HEK293 (cell line): ENCODE measurements around the gene COL6A2.
A peak's percentile ranks its signal among the peaks of the same experiment; 100 is the strongest.

Experiments used
- BCL11B ChIP-seq: fragments of 450-650 bp; formaldehyde crosslinking; IDR thresholded peaks from 2 replicates; pipeline ENCODE4 v1.5.1; 2016; ENCODE audit warnings: low read depth, missing biosample characterization, missing genetic modification characterization
- CTCF ChIP-seq: fragments of 450-650 bp; formaldehyde crosslinking; IDR thresholded peaks from 2 replicates; pipeline ENCODE4 v1.5.1; 2016; ENCODE audit warnings: missing biosample characterization, missing genetic modification characterization
- KLF1 ChIP-seq: fragments of 450-650 bp; formaldehyde crosslinking; IDR thresholded peaks from 2 replicates; pipeline ENCODE4 v1.5.1; 2016; ENCODE audit warnings: missing biosample characterization, missing genetic modification characterization
- MZF1 ChIP-seq: fragments of 450-650 bp; formaldehyde crosslinking; IDR thresholded peaks from 2 replicates; pipeline ENCODE4 v1.5.1; 2017; ENCODE audit warnings: missing biosample characterization, missing genetic modification characterization, borderline replicate concordance
- OSR2 ChIP-seq: fragments of 450-650 bp; formaldehyde crosslinking; IDR thresholded peaks from 2 replicates; pipeline ENCODE4 v1.5.1; 2016; ENCODE audit warnings: missing biosample characterization, missing genetic modification characterization
- TSHZ1 ChIP-seq: fragments of 450-650 bp; formaldehyde crosslinking; IDR thresholded peaks from 2 replicates; pipeline ENCODE4 v1.5.1; 2016; ENCODE audit warnings: missing biosample characterization, missing genetic modification characterization, borderline replicate concordance
- ZBTB10 ChIP-seq: fragments of 450-650 bp; formaldehyde crosslinking; IDR thresholded peaks from 2 replicates; pipeline ENCODE4 v1.5.1; 2016; ENCODE audit warnings: missing biosample characterization, missing genetic modification characterization
- ZFHX2 ChIP-seq: fragments of 450-650 bp; formaldehyde crosslinking; conservative IDR thresholded peaks from 2 replicates; pipeline ENCODE4 v1.5.1; 2016; ENCODE audit warnings: missing biosample characterization, missing genetic modification characterization
- ZNF221 ChIP-seq: fragments of 450-650 bp; formaldehyde crosslinking; IDR thresholded peaks from 2 replicates; pipeline ENCODE4 v1.5.1; 2017; ENCODE audit warnings: missing biosample characterization, missing genetic modification characterization, borderline replicate concordance
- ZNF223 ChIP-seq: fragments of 450-650 bp; formaldehyde crosslinking; IDR thresholded peaks from 2 replicates; pipeline ENCODE4 v1.5.1; 2016; ENCODE audit warnings: missing biosample characterization, missing genetic modification characterization
- ZNF302 ChIP-seq: fragments of 450-650 bp; formaldehyde crosslinking; IDR thresholded peaks from 2 replicates; pipeline ENCODE4 v1.5.1; 2016; ENCODE audit warnings: missing biosample characterization, missing genetic modification characterization, low read depth
- ZNF335 ChIP-seq: fragments of 450-650 bp; formaldehyde crosslinking; conservative IDR thresholded peaks from 2 replicates; pipeline ENCODE4 v1.5.1; 2016; ENCODE audit warnings: missing biosample characterization, missing genetic modification characterization
- ZNF354C ChIP-seq: fragments of 450-650 bp; formaldehyde crosslinking; IDR thresholded peaks from 2 replicates; pipeline ENCODE4 v1.5.1; 2016; ENCODE audit warnings: missing biosample characterization, missing genetic modification characterization, low read depth, borderline replicate concordance
- ZNF37A ChIP-seq: fragments of 450-650 bp; IDR thresholded peaks from 2 replicates; pipeline ENCODE4 v1.5.1; 2018; ENCODE audit warnings: missing biosample characterization, missing genetic modification characterization
- ZNF426 ChIP-seq: fragments of 450-650 bp; formaldehyde crosslinking; IDR thresholded peaks from 2 replicates; pipeline ENCODE4 v1.5.1; 2017; ENCODE audit warnings: missing biosample characterization, missing genetic modification characterization, mild to moderate bottlenecking, inconsistent platforms, moderate library complexity
- ZNF518A ChIP-seq: fragments of 450-650 bp; formaldehyde crosslinking; conservative IDR thresholded peaks from 2 replicates; pipeline ENCODE4 v1.5.1; 2016; ENCODE audit warnings: low read depth, missing biosample characterization, missing genetic modification characterization
- ZNF530 ChIP-seq: fragments of 450-650 bp; formaldehyde crosslinking; IDR thresholded peaks from 2 replicates; pipeline ENCODE4 v1.5.1; 2016; ENCODE audit warnings: low read depth, missing biosample characterization, missing genetic modification characterization
- ZNF549 ChIP-seq: fragments of 450-650 bp; IDR thresholded peaks from 2 replicates; pipeline ENCODE4 v1.5.1; 2018; ENCODE audit warnings: missing biosample characterization, missing genetic modification characterization, mild to moderate bottlenecking, inconsistent platforms, moderate library complexity
- ZNF558 ChIP-seq: fragments of 450-650 bp; formaldehyde crosslinking; IDR thresholded peaks from 2 replicates; pipeline ENCODE4 v1.5.1; 2016; ENCODE audit warnings: missing biosample characterization, missing genetic modification characterization
- ZNF571 ChIP-seq: fragments of 450-650 bp; formaldehyde crosslinking; IDR thresholded peaks from 2 replicates; pipeline ENCODE4 v1.5.0; 2017; ENCODE audit warnings: missing biosample characterization, missing genetic modification characterization
- ZNF585B ChIP-seq: fragments of 450-650 bp; formaldehyde crosslinking; IDR thresholded peaks from 2 replicates; pipeline ENCODE4 v1.5.1; 2016; ENCODE audit warnings: missing biosample characterization, missing genetic modification characterization
- ZNF658 ChIP-seq: fragments of 450-650 bp; formaldehyde crosslinking; IDR thresholded peaks from 2 replicates; pipeline ENCODE4; 2016; ENCODE audit warnings: missing biosample characterization, missing genetic modification characterization
- ZNF670 ChIP-seq: fragments of 450-650 bp; formaldehyde crosslinking; IDR thresholded peaks from 2 replicates; pipeline ENCODE4 v1.5.1; 2016; ENCODE audit warnings: missing biosample characterization, missing genetic modification characterization, low read depth
- ZNF692 ChIP-seq: fragments of 450-650 bp; formaldehyde crosslinking; IDR thresholded peaks from 2 replicates; pipeline ENCODE4 v1.5.1; 2016; ENCODE audit warnings: missing biosample characterization, missing genetic modification characterization
- ZNF791 ChIP-seq: fragments of 450-650 bp; formaldehyde crosslinking; IDR thresholded peaks from 2 replicates; pipeline ENCODE4 v1.5.1; 2016; ENCODE audit warnings: missing biosample characterization, missing genetic modification characterization

The COL6A2 gene

GRCh38 chr21:46153247-46154154, 55.6 kb downstream of the COL6A2 start (continued):
- TF ChIP-seq ZNF426 (tag by site-specific recombination) (no peak), ZBTB10 (tag by site-specific recombination) (no peak), ZNF518A (tag by site-specific recombination) (no peak), ZFHX2 (tag by site-specific recombination) (peak; percentile 92), ZNF530 (tag by site-specific recombination) (no peak), ZNF585B (no peak), ZNF658 (tag by site-specific recombination) (no peak), TSHZ1 (tag by site-specific recombination) (no peak), ZNF558 (tag by site-specific recombination) (no peak), MZF1 (no peak), KLF1 (tag by site-specific recombination) (no peak), ZNF37A (tag by site-specific recombination) (no peak), ZNF302 (tag by site-specific recombination) (no peak), ZNF335 (tag by site-specific recombination) (no peak), ZNF791 (tag by site-specific recombination) (no peak), ZNF221 (no peak), ZNF549 (no peak), ZNF354C (tag by site-specific recombination) (no peak), ZNF571 (tag by site-specific recombination) (no peak), OSR2 (tag by site-specific recombination) (no peak), CTCF (tag by site-specific recombination) (peak; percentile 80), ZNF692 (tag by site-specific recombination) (peak; percentile 78), BCL11B (no peak), ZNF223 (no peak), ZNF670 (tag by site-specific recombination) (no peak)
